Activated T-helper 1 cell treated with anti-CD3 and anti-CD28 coated beads, Interleukin-2, amount 50 U/mL, for 16 hours (primary cell): ENCODE results near the gene SLC28A1.

ENCODE experiments used
- DNase-seq, 2 donors: peaks; one replicate each; pipeline ENCODE4 v3.0.0-alpha.2; 2020; ENCODE audit warnings: low read depth in 1 of 2, low spot score in 1 of 2

The SLC28A1 gene

DNA sequence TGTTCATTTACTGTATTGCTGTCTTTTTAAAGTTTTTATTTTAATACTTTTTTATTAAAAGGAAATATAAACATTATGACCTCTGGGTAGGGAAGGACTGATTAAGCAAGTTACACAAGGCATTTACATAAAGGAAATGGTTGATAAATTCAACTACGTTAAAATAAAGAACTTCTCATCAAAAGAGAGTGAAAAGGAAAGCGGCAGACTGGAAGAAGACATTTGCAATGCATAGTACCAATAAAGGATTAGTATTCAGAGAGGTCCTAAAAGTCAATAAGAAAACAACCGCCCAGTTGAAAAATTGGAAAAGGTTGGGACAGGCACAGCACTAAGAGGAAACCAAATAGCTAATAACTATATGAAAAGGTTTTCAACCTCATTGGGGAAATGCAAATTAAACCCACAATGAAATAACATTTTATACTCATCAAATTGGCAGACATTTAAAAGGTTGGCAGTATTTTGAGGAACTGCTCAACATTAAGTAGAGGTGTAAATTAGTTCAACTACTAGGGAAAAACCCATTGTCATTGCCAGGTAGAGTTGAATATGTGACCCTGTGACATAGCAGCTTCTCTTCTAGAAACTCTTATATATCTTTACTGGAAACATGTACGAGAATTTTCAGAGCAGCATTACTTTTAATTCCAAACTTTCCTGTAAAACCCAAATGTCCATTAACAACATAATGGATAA lies 106.7 kb downstream of the SLC28A1 start:
- DNase-seq: no peak

DNA sequence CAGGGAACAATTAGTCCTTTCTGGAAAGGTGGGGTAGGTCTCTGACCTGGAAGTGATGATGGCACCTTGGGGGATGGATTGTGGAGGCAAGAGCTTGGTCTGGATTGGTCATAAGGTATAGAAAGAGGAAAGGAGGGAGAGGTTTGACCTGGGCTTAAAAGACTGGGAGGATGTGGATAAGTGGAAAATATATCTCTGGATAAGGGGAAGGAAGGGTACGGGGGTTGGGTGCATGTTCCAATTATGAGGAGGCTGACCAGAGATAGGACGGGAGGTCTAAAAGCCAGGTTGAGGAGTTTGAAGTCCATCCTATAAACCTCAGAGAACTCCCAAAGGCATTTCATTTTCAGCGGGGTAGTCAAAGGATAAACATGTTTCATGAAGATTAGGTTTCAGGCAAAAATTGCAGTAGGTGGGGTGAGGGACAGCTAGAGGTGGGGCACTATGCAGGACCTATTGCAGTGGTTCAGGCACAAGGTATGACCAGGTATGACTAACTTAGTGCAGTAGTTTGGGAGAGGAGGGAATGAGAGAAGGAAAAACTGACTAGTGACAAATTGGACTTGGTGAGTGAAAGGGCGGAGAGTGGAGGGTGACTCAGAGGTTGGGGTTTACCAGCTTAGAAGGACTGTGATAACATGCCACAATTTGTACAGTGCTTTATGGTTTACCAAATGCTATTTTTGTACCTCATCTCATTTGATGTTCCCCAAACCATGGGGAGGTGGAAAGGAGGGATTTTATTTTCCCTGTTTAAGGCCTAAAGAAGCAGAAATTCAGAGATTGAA lies 107.9 kb downstream of the SLC28A1 start:
- no peak for DNase-seq
